WTC11 (cell line): ENCODE data around the gene TIPARP. TPM values are rescaled to one million over a fixed set of nuclear protein-coding genes. Genes with fewer than 3 reads are reported as not detected.

ENCODE experiments used
- ATAC-seq: fragments of 200-7000 bp; cut with Tn5 transposase; 2 replicates; pipeline ENCODE4 v1.10.0; 2021; ENCODE audit warnings: mild to moderate bottlenecking, moderate library complexity
- CTCF ChIA-PET: fragments of 300-600 bp; sonication (Branson Sonifier 250); formaldehyde crosslinking; loops from one replicate; lab custom pipeline; 2021; ENCODE audit warnings: antibody characterized with exemption; lab: Charles Lee
- POLR2A ChIA-PET: fragments of 350-600 bp; sonication (Branson Sonifier 250); formaldehyde crosslinking; loops from one replicate; lab custom pipeline; 2021; ENCODE audit warnings: antibody characterized with exemption; lab: Charles Lee
- DNase-seq: peaks from one replicate; pipeline ENCODE4 v3.0.0; 2021; ENCODE audit warnings: low spot score
- H3K27ac Mint-ChIP-seq: 2 replicates; pipeline ENCODE4 v1.8.0; 2021; ENCODE audit warnings: mixed read lengths
- H3K27me3 Mint-ChIP-seq: 2 replicates; pipeline ENCODE4 v1.8.0; 2021; ENCODE audit warnings: low read depth, mild to moderate bottlenecking, moderate library complexity, mixed read lengths
- H3K36me3 Mint-ChIP-seq: 2 replicates; pipeline ENCODE4 v1.8.0; 2021; ENCODE audit warnings: mixed read lengths
- H3K4me1 Mint-ChIP-seq: 2 replicates; pipeline ENCODE4 v1.8.0; 2022; ENCODE audit warnings: mixed read lengths
- H3K4me3 Mint-ChIP-seq: 2 replicates; pipeline ENCODE4 v1.8.0; 2021; ENCODE audit warnings: mild to moderate bottlenecking, moderate library complexity, mixed read lengths
- H3K9me3 Mint-ChIP-seq: 2 replicates; pipeline ENCODE4 v1.8.0; 2021; ENCODE audit warnings: mixed read lengths
- AR ChIP-seq: fragments of 250-450 bp; sonication (Bioruptor Pico); IDR thresholded peaks from 2 replicates; pipeline ENCODE4 v1.9.0; 2021; ENCODE audit warnings: mild to moderate bottlenecking
- ARID4B ChIP-seq: sonication (generic); formaldehyde crosslinking; IDR thresholded peaks from 2 replicates; pipeline ENCODE4 v1.8.0; 2023; ENCODE audit warnings: missing genetic modification reagents, mild to moderate bottlenecking, borderline replicate concordance
- CBFB ChIP-seq: sonication (generic); formaldehyde crosslinking; IDR thresholded peaks from 2 replicates; pipeline ENCODE4 v1.8.1; 2022; ENCODE audit warnings: mild to moderate bottlenecking, low read depth, missing genetic modification reagents
- GRHL2 ChIP-seq: fragments of 250-450 bp; sonication (Bioruptor Pico); IDR thresholded peaks from 2 replicates; pipeline ENCODE4 v1.8.0; 2022; ENCODE audit warnings: mild to moderate bottlenecking, moderate library complexity; ENCODE audit not compliant: insufficient replicate concordance, severe bottlenecking
- KAT7 ChIP-seq: sonication (generic); formaldehyde crosslinking; IDR thresholded peaks from 2 replicates; pipeline ENCODE4 v1.8.1; 2023; ENCODE audit warnings: missing genetic modification reagents, mild to moderate bottlenecking, borderline replicate concordance
- MLX ChIP-seq: sonication (generic); formaldehyde crosslinking; IDR thresholded peaks from 2 replicates; pipeline ENCODE4 v1.8.1; 2023; ENCODE audit warnings: mild to moderate bottlenecking, missing genetic modification reagents, moderate library complexity
- NR3C1 ChIP-seq: sonication (generic); formaldehyde crosslinking; conservative IDR thresholded peaks from 2 replicates; pipeline ENCODE4 v1.8.1; 2023; ENCODE audit warnings: low read depth, mild to moderate bottlenecking, missing genetic modification reagents
- PRRX2 ChIP-seq: fragments of 250-450 bp; sonication (Bioruptor Pico); IDR thresholded peaks from 2 replicates; pipeline ENCODE4 v1.8.0; 2021; ENCODE audit warnings: mild to moderate bottlenecking
- RELA ChIP-seq: sonication (generic); formaldehyde crosslinking; IDR thresholded peaks from 2 replicates; pipeline ENCODE4 v1.8.1; 2022; ENCODE audit warnings: missing genetic modification reagents, mild to moderate bottlenecking, borderline replicate concordance
- SP1 ChIP-seq: sonication (generic); formaldehyde crosslinking; conservative IDR thresholded peaks from 2 replicates; pipeline ENCODE4 v1.8.1; 2022; ENCODE audit warnings: missing genetic modification reagents
- USF2 ChIP-seq: sonication (generic); formaldehyde crosslinking; IDR thresholded peaks from 2 replicates; pipeline ENCODE4 v1.8.1; 2023; ENCODE audit warnings: mild to moderate bottlenecking, missing genetic modification reagents, moderate library complexity
- ZBTB21 ChIP-seq: sonication (generic); formaldehyde crosslinking; IDR thresholded peaks from 2 replicates; pipeline ENCODE4 v1.8.1; 2023; ENCODE audit warnings: mild to moderate bottlenecking, missing genetic modification reagents, borderline replicate concordance
- ZNF263 ChIP-seq: sonication (generic); formaldehyde crosslinking; IDR thresholded peaks from 2 replicates; pipeline ENCODE4 v1.8.1; 2022; ENCODE audit warnings: low read depth, mild to moderate bottlenecking, moderate library complexity, missing genetic modification reagents
- ZNF423 ChIP-seq: fragments of 250-450 bp; sonication (Bioruptor Pico); IDR thresholded peaks from 2 replicates; pipeline ENCODE4 v2.1.2; 2022; ENCODE audit warnings: mild to moderate bottlenecking, moderate library complexity
- ZNF512 ChIP-seq: sonication (generic); formaldehyde crosslinking; IDR thresholded peaks from 2 replicates; pipeline ENCODE4 v1.8.1; 2022; ENCODE audit warnings: missing genetic modification reagents, borderline replicate concordance
- total RNA-seq: library from RNA; stranded (reverse); gene quantifications from 3 replicates; pipeline ENCODE4 v1.2.3, GENCODE V29; 2021
- TF ChIP-seq, protein P1 (sequence below): sonication (generic); formaldehyde crosslinking; IDR thresholded peaks from 2 replicates; pipeline ENCODE4 v1.8.1; 2022; ENCODE audit warnings: mild to moderate bottlenecking, missing genetic modification reagents, moderate library complexity, borderline replicate concordance
- TF ChIP-seq, protein P2 (sequence below): sonication (generic); formaldehyde crosslinking; IDR thresholded peaks from 2 replicates; pipeline ENCODE4 v1.8.1; 2023; ENCODE audit warnings: mild to moderate bottlenecking, missing genetic modification reagents
- TF ChIP-seq, protein P3 (sequence below): sonication (generic); formaldehyde crosslinking; IDR thresholded peaks from 2 replicates; pipeline ENCODE4 v1.8.1; 2023; ENCODE audit warnings: mild to moderate bottlenecking, missing genetic modification reagents
- TF ChIP-seq, protein P4 (sequence below): sonication (generic); formaldehyde crosslinking; IDR thresholded peaks from 2 replicates; pipeline ENCODE4 v1.8.1; 2022; ENCODE audit warnings: low read depth, mild to moderate bottlenecking, moderate library complexity, missing genetic modification reagents, borderline replicate concordance

Gene TIPARP
- total RNA-seq, 1 experiment from 2014 or later = 5.6 TPM

DNA sequence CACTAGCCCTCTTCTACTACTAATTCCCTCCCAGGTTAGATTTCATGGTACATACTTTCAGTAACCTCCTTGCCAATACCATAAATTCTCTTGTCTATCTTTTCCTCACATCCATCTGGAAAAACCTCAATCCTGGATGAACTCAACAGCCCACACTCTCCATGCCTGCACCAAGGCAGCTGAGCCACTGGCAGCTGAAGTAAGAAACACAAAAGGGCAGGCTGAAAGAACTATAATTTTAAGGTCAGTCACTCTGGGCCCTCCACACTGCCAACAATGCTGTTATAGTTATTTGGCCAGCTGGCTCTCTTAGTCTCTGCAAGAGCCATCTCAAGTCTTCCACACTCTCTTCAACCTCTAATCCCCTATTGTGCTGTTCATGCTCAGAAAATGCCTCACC lies 15.1 kb upstream of the TIPARP start (continued):
- TF ChIP-seq MLX (CRISPR knock-in tag) (no peak), ZNF263 (no peak)
- TF ChIP-seq, protein P1, sequence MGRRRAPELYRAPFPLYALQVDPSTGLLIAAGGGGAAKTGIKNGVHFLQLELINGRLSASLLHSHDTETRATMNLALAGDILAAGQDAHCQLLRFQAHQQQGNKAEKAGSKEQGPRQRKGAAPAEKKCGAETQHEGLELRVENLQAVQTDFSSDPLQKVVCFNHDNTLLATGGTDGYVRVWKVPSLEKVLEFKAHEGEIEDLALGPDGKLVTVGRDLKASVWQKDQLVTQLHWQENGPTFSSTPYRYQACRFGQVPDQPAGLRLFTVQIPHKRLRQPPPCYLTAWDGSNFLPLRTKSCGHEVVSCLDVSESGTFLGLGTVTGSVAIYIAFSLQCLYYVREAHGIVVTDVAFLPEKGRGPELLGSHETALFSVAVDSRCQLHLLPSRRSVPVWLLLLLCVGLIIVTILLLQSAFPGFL (CRISPR knock-in tag) = no peak

DNA sequence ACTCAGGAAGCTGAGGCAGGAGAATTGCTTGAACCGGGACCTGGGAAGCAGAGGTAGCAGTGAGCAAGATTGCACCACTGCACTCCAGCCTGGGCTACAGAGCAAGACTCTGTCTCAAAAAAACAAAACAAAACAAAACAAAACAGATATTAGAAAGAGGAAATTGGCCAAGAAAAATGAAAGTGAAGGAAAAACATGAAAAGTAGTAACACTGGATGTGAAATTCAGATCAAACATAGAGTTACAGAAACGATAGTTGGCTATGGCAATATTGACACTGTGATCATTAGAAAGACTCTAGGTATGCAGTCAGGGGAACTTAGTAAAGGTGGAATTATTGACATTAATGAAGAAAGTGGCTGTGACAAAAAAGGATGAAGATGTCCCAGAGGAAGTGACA lies 13.2 kb upstream of the TIPARP start:
- no peaks in the 10 kb centered on the region for H3K9me3 Mint-ChIP-seq
- no peak overlapping the region for H3K27ac Mint-ChIP-seq
- POLR2A ChIA-PET = no interaction called here
- no peak for DNase-seq
- CTCF ChIA-PET = no interaction called here
- peaks cover 6% of the 10 kb centered on the region; the same call in 1 of the 2 replicates for H3K4me1 Mint-ChIP-seq
- ATAC-seq = no peak
- H3K36me3 Mint-ChIP-seq = no peaks in the 10 kb centered on the region
- H3K27me3 Mint-ChIP-seq = no peaks in the 10 kb centered on the region
- H3K4me3 Mint-ChIP-seq = no peak overlapping the region
- TF ChIP-seq PRRX2 (CRISPR knock-in tag) (no peak), CBFB (no peak), KAT7 (CRISPR knock-in tag) (no peak), GRHL2 (CRISPR knock-in tag) (no peak), ZNF263 (no peak), RELA (CRISPR knock-in tag) (no peak), USF2 (no peak), ARID4B (CRISPR knock-in tag) (no peak), ZNF512 (CRISPR knock-in tag) (no peak), ZBTB21 (no peak), SP1 (CRISPR knock-in tag) (no peak), NR3C1 (CRISPR knock-in tag) (no peak), ZNF423 (no peak), AR (CRISPR knock-in tag) (no peak)
- TF ChIP-seq, protein P2, sequence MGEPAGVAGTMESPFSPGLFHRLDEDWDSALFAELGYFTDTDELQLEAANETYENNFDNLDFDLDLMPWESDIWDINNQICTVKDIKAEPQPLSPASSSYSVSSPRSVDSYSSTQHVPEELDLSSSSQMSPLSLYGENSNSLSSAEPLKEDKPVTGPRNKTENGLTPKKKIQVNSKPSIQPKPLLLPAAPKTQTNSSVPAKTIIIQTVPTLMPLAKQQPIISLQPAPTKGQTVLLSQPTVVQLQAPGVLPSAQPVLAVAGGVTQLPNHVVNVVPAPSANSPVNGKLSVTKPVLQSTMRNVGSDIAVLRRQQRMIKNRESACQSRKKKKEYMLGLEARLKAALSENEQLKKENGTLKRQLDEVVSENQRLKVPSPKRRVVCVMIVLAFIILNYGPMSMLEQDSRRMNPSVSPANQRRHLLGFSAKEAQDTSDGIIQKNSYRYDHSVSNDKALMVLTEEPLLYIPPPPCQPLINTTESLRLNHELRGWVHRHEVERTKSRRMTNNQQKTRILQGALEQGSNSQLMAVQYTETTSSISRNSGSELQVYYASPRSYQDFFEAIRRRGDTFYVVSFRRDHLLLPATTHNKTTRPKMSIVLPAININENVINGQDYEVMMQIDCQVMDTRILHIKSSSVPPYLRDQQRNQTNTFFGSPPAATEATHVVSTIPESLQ (CRISPR knock-in tag) = no peak
- TF ChIP-seq, protein P3, sequence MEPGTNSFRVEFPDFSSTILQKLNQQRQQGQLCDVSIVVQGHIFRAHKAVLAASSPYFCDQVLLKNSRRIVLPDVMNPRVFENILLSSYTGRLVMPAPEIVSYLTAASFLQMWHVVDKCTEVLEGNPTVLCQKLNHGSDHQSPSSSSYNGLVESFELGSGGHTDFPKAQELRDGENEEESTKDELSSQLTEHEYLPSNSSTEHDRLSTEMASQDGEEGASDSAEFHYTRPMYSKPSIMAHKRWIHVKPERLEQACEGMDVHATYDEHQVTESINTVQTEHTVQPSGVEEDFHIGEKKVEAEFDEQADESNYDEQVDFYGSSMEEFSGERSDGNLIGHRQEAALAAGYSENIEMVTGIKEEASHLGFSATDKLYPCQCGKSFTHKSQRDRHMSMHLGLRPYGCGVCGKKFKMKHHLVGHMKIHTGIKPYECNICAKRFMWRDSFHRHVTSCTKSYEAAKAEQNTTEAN (CRISPR knock-in tag) = no peak
- TF ChIP-seq, protein P4, sequence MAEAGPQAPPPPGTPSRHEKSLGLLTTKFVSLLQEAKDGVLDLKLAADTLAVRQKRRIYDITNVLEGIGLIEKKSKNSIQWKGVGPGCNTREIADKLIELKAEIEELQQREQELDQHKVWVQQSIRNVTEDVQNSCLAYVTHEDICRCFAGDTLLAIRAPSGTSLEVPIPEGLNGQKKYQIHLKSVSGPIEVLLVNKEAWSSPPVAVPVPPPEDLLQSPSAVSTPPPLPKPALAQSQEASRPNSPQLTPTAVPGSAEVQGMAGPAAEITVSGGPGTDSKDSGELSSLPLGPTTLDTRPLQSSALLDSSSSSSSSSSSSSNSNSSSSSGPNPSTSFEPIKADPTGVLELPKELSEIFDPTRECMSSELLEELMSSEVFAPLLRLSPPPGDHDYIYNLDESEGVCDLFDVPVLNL (CRISPR knock-in tag) = no peak
